GM23338 (cell line): ENCODE data around the gene KRT71. TPM values are rescaled to one million over a fixed set of nuclear protein-coding genes. Genes with fewer than 3 reads are reported as not detected.

Experiments
- ATAC-seq: fragments of 200-7000 bp; cut with Tn5 transposase; 3 replicates; pipeline ENCODE4 v1.9.1; 2020
- DNase-seq: peaks from one replicate; pipeline ENCODE4 v3.0.0-alpha.2; 2015; ENCODE audit warnings: low spot score
- H2AFZ ChIP-seq: fragments of 200-600 bp; sonication (generic); 2 replicates; pipeline ENCODE4 v1.8.0; 2016; ENCODE audit warnings: antibody characterized with exemption, mild to moderate bottlenecking, moderate library complexity
- H3F3A ChIP-seq: fragments of 200-600 bp; sonication (generic); replicated peaks from 2 replicates; pipeline ENCODE4 v1.8.0; 2017; ENCODE audit warnings: antibody characterized with exemption, mixed run types, low read depth
- H3K27ac ChIP-seq: fragments of 200-600 bp; sonication (generic); 2 replicates; pipeline ENCODE4 v1.6.1; 2016; ENCODE audit warnings: low read depth
- H3K27me3 ChIP-seq: fragments of 200-600 bp; sonication (generic); 2 replicates; pipeline ENCODE4 v1.8.0; 2016; ENCODE audit warnings: mild to moderate bottlenecking, mixed run types, moderate library complexity; ENCODE audit not compliant: insufficient read depth
- H3K36me3 ChIP-seq: fragments of 200-600 bp; sonication (generic); 2 replicates; pipeline ENCODE4 v1.8.0; 2016; ENCODE audit warnings: mild to moderate bottlenecking; ENCODE audit not compliant: insufficient read depth
- H3K4me1 ChIP-seq: fragments of 200-600 bp; sonication (generic); 2 replicates; pipeline ENCODE4 v1.8.0; 2016; ENCODE audit warnings: mild to moderate bottlenecking, moderate library complexity; ENCODE audit not compliant: insufficient read depth
- H3K4me2 ChIP-seq: fragments of 200-600 bp; sonication (generic); 2 replicates; pipeline ENCODE4 v1.7.1; 2017; ENCODE audit warnings: mixed run types
- H3K4me3 ChIP-seq: fragments of 200-600 bp; sonication (generic); 2 replicates; pipeline ENCODE4 v1.6.1; 2016; ENCODE audit warnings: mixed run types
- H3K79me2 ChIP-seq: fragments of 200-600 bp; sonication (generic); replicated peaks from 2 replicates; pipeline ENCODE4 v1.8.0; 2017; ENCODE audit warnings: mild to moderate bottlenecking; ENCODE audit not compliant: insufficient read depth
- H3K9me2 ChIP-seq: fragments of 200-600 bp; sonication (generic); 2 replicates; pipeline ENCODE4 v1.8.0; 2017; ENCODE audit not compliant: insufficient read depth
- H4K20me1 ChIP-seq: fragments of 200-600 bp; sonication (generic); replicated peaks from 2 replicates; pipeline ENCODE4 v1.8.0; 2017; ENCODE audit warnings: mild to moderate bottlenecking; ENCODE audit not compliant: insufficient read depth
- H3K27ac Mint-ChIP-seq: 2 replicates; pipeline ENCODE4 v1.8.0; 2020; ENCODE audit warnings: inconsistent platforms, mild to moderate bottlenecking, moderate library complexity, mixed read lengths
- H3K27me3 Mint-ChIP-seq: 3 replicates; pipeline ENCODE4 v1.8.0; 2022; ENCODE audit warnings: low read depth, mild to moderate bottlenecking, moderate library complexity, mixed read lengths, inconsistent platforms; ENCODE audit not compliant: insufficient read depth, poor library complexity
- H3K36me3 Mint-ChIP-seq: 3 replicates; pipeline ENCODE4 v1.8.0; 2021; ENCODE audit warnings: low read depth, mild to moderate bottlenecking, inconsistent platforms, moderate library complexity, mixed read lengths
- H3K4me1 Mint-ChIP-seq: 3 replicates; pipeline ENCODE4 v1.8.0; 2020; ENCODE audit warnings: mild to moderate bottlenecking, inconsistent platforms, mixed read lengths
- H3K4me3 Mint-ChIP-seq: 3 replicates; pipeline ENCODE4 v1.8.0; 2021; ENCODE audit warnings: moderate library complexity, mild to moderate bottlenecking, inconsistent platforms, mixed read lengths
- H3K9me3 Mint-ChIP-seq: 3 replicates; pipeline ENCODE4 v1.8.0; 2020; ENCODE audit warnings: moderate library complexity, mild to moderate bottlenecking, inconsistent platforms, mixed read lengths
- CTCF ChIP-seq, 2 experiments: fragments of 200-600 bp in 1 of 2; sonication (generic) in 1 of 2; conservative IDR thresholded peaks; 2 replicates each; pipeline versions ENCODE4 v1.5.1 to v1.6.1; 2016 to 2017; ENCODE audit warnings: antibody characterized with exemption in 2 of 2, low read depth in 2 of 2, mild to moderate bottlenecking in 2 of 2, moderate library complexity in 1 of 2
- EZH2 ChIP-seq: fragments of 200-600 bp; sonication (generic); IDR thresholded peaks from one replicate; pipeline ENCODE4 v1.8.0; 2017; ENCODE audit warnings: antibody characterized with exemption, mild to moderate bottlenecking, low read depth; ENCODE audit not compliant: unreplicated experiment
- NANOG ChIP-seq: IDR thresholded peaks from 2 replicates; pipeline ENCODE4 v1.6.1; 2016; ENCODE audit warnings: antibody characterized with exemption, borderline replicate concordance
- POLR2AphosphoS5 ChIP-seq: IDR thresholded peaks from 2 replicates; pipeline ENCODE4 v1.6.1; 2016; ENCODE audit warnings: antibody characterized with exemption, low read depth
- ZNF331 ChIP-seq: fragments of 250-450 bp; sonication (Bioruptor Pico); IDR thresholded peaks from 2 replicates; pipeline ENCODE4 v1.5.0; 2020; ENCODE audit warnings: low read depth, mild to moderate bottlenecking, moderate library complexity
- ZNF462 ChIP-seq: fragments of 250-450 bp; sonication (Bioruptor Pico); IDR thresholded peaks from 2 replicates; pipeline ENCODE4 v1.5.0; 2020; ENCODE audit warnings: mild to moderate bottlenecking, moderate library complexity
- polyA plus RNA-seq: library from polyadenylated mRNA; unstranded; fragments of >200 nt; fragmentation: Nextera tagmentation; extraction: Ambion mirVana; gene quantifications from 2 replicates; pipeline ENCODE4 v1.2.1, GENCODE V29; 2016
- total RNA-seq: library from RNA; depleted of rRNA; stranded (reverse); fragments of >200 nt; shearing (Covaris generic); gene quantifications from 2 replicates; pipeline ENCODE4 v1.2.3, GENCODE V29; 2014

KRT71 gene
- total and polyA plus RNA-seq, 2 experiments from 2014 or later: not detected

DNA sequence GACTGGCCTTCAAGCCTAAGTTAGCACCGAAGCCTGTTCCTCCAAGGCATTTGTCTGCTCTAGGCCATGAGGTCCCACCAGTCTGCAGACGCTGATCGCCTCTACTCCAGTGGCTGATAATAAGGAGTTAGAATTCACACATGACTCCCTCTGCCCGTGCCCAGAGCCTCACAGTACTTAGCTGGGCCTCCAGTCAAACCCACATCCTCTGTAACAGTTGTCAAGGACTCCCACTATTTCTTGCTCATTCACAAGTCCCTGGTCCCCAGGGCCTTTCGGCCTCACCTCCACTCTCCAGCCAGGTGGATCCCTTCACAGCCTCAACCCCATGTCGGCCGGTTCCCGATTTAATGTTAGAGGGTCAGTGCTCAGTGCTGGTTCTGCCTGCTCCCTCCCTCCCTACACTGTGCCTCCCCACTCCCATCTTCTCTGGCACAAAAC lies 26.4 kb downstream of the KRT71 start (continued):
- no peak for TF ChIP-seq ZNF462 (CRISPR knock-in tag)

- no peaks in the 10 kb centered on the region for H4K20me1 ChIP-seq
- H3K4me2 ChIP-seq: no peak overlapping the region
- H3K79me2 ChIP-seq: no peaks in the 10 kb centered on the region
- no peaks in the 10 kb centered on the region for H3K36me3 Mint-ChIP-seq
- ATAC-seq (no peak), DNase-seq (no peak)
- no peaks in the 10 kb centered on the region for H3K4me1 ChIP-seq
- H3K27ac ChIP-seq: no peak overlapping the region
- H3K27me3 ChIP-seq: no peaks in the 10 kb centered on the region
- H3K4me3 ChIP-seq: no peak overlapping the region
- H3K9me3 Mint-ChIP-seq: no peaks in the 10 kb centered on the region
- no peaks in the 10 kb centered on the region for H3F3A ChIP-seq
- peaks cover 10% of the 10 kb centered on the region for H3K27me3 Mint-ChIP-seq
- no peaks in the 10 kb centered on the region for H3K36me3 ChIP-seq
- peaks cover 12% of the 10 kb centered on the region; the same call in 1 of the 3 replicates for H3K4me1 Mint-ChIP-seq
- H3K9me2 ChIP-seq: no peaks in the 10 kb centered on the region
- no peak overlapping the region for H3K4me3 Mint-ChIP-seq
- H3K27ac Mint-ChIP-seq: no peak overlapping the region
- no peak overlapping the region for H2AFZ ChIP-seq
- TF ChIP-seq EZH2 (no peak), CTCF (conservative IDR thresholded peaks at IDR 0.05; ENCODE audit: low read depth in 2 of 2) (no peak), NANOG (no peak), ZNF462 (CRISPR knock-in tag) (no peak), ZNF331 (CRISPR knock-in tag) (no peak), POLR2AphosphoS5 (no peak)
Observed at GRCh38 chr12:52525661-52526499, 27.1 kb downstream of the KRT71 start.
